Epithelial cell of proximal tubule (primary cell): ENCODE data around the gene MVK. TPM values are rescaled to one million over a fixed set of nuclear protein-coding genes. Genes with fewer than 3 reads are reported as not detected.

Experiments used
- DNase-seq: peaks from one replicate; pipeline ENCODE4 v3.0.0-alpha.2; 2011; ENCODE audit warnings: low read depth
- H3K4me3 ChIP-seq: 2 replicates; pipeline ENCODE4 v1.5.1; 2011; ENCODE audit warnings: low read depth, mild to moderate bottlenecking, low read length
- total RNA-seq: library from RNA; depleted of rRNA; stranded (reverse); fragments of >200 nt; gene quantifications from 2 replicates; pipeline ENCODE4 v1.2.3, GENCODE V29; 2015
- TF ChIP-seq, protein P1 (sequence below): conservative IDR thresholded peaks from 2 replicates; pipeline ENCODE4 v1.5.1; 2012; ENCODE audit warnings: low read depth, mild to moderate bottlenecking, low read length

MVK gene
- 28.5 and 47.1 TPM in 2 replicates for total RNA-seq

DNA sequence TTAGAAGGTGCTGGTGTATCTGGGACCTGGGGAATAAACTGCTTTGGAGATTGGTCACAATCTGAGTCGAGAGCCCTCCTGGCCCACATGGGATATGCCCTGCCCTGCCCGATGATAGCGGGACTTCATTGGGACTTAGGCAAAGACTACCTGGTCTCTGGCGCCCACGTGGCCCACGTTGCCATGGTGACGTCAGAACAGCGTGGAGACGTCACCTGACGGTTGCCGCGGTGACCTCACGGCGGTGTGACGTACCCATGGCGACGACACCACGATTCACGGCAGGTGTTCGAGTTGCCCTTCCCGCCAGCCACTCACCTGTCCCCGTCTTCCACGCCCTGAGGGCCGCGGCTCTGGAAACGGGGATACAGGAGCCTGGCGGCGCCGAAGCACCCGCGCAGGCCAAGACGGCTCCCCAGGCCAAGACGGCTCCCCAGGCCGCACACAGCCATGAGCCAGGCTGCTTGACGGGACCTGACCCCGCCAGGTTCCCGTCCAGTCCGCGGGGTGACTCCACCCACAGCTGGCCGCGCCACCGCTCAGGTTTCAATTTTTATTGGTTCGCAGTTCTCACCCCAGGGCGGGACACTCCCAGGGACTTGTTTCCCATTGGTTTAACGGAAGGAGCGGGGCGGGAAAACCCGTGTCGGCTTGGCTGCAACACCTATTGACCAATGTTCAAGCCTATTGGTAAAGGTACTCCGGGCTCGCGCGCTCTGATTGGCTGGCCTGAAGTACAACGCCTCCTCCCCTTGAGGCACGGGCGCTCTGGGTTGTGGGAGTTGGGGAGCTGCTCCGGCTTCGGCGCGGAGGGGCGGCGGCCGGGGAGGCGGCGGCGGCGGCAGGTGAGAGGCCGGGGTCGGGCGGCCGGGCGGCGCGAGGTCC lies at the start of gene MVK, which contains the start of gene MMAB:
TSS of gene MVK (plus strand) at position 766 of the 885 bp plus-strand sequence. CDS start 1,029 bp downstream, outside the sequence.
TSS of gene MMAB (minus strand) at position 476 of the 885 bp plus-strand sequence. CDS start at position 452, 24 bp downstream.
- TF ChIP-seq, protein P1, sequence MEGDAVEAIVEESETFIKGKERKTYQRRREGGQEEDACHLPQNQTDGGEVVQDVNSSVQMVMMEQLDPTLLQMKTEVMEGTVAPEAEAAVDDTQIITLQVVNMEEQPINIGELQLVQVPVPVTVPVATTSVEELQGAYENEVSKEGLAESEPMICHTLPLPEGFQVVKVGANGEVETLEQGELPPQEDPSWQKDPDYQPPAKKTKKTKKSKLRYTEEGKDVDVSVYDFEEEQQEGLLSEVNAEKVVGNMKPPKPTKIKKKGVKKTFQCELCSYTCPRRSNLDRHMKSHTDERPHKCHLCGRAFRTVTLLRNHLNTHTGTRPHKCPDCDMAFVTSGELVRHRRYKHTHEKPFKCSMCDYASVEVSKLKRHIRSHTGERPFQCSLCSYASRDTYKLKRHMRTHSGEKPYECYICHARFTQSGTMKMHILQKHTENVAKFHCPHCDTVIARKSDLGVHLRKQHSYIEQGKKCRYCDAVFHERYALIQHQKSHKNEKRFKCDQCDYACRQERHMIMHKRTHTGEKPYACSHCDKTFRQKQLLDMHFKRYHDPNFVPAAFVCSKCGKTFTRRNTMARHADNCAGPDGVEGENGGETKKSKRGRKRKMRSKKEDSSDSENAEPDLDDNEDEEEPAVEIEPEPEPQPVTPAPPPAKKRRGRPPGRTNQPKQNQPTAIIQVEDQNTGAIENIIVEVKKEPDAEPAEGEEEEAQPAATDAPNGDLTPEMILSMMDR: no peak
- DNase-seq: peak; percentile 96
- peak within 1 kb of the TSS; percentile 88 for H3K4me3 ChIP-seq

DNA sequence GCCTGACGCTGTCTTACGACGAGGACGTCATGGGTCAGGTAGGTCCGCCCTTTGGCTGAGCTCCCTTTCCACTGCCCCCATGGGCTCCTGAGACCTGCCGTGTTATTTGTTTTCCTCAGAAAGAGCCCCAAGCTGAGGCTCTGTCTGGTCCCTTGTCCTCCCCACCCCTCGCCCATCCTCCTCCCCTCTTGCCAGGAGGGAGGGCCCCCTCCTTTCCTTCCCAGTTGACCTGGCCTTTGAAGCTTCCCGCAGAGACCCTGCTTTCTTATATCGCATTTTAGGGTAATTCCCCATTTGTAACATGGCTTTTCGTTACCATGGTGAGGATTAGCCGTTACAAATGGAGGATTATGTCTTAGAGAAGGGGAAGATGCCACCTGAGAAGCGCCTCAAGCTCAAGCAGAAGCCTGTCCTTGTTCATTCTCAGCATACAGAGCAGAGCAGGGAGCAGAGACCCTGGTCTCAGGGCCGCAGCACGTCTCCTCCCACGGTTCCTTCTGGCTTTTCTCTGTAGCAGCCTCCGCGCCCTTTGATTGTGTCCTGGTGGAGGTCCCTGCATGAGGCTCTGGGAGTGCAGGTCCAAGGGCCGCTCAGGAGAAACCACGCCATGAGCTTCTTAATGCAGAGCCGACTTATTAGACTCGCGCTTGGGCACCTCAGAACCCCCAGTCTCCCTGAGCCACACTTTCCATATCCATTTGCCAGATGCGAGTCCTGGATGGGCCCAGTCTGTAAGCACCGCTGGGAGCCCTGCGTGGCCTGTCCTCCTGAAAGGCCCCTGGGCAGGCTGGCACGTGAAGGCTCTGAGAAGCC lies 48.9 kb upstream of the MVK start:
- no peak for DNase-seq
- TF ChIP-seq, protein P1: no peak
- H3K4me3 ChIP-seq: no peak overlapping the region

DNA sequence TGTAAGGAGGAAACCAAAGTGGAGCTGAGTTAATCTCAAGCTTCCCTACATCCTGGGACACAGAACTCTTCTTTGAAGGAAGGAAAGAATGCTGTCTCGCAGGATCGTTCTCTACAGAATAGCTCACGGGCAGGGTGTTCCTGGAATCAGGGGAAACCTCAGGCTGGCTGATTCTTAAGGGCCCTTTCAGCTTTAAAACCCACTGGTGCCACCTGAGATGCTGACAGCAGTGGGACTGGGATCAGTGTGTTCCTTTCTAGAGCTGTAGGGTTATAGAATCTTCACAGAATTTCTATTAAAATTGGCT lies 48.4 kb upstream of the MVK start:
- H3K4me3 ChIP-seq: no peak overlapping the region
- TF ChIP-seq, protein P1: no peak
- no peak for DNase-seq

DNA sequence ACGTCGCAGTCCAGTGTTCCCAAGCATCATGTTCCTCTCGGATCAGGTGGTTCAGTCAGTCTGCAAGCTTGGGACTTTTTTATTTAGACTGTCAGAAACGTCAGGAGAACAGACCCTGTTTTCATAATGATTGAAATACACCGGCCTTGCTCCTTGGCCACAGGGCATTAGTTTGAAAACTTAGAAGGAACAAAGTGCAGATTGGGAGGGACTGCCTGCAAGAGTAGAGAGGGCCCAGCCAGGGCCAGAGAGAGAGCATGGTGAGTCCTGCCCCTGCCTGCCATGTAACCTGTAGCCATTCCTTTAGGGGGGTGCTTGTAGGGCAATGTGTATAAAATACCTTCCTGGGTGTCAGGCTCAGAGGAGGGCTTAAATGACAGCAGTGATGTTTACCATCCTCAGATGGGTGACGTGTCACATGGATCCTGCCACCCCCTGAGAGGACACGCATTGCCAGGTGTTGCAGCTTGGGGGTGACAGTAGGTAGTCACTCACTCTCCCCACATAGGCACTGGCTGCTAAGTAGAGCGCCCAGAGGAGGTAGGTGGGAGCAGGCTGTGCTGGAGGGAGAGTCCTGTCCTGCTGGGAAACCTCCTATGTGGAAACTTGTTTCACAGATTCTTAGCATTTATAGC lies 46.0 kb upstream of the MVK start:
- no peak overlapping the region for H3K4me3 ChIP-seq
- DNase-seq: no peak
- TF ChIP-seq, protein P1: no peak

DNA sequence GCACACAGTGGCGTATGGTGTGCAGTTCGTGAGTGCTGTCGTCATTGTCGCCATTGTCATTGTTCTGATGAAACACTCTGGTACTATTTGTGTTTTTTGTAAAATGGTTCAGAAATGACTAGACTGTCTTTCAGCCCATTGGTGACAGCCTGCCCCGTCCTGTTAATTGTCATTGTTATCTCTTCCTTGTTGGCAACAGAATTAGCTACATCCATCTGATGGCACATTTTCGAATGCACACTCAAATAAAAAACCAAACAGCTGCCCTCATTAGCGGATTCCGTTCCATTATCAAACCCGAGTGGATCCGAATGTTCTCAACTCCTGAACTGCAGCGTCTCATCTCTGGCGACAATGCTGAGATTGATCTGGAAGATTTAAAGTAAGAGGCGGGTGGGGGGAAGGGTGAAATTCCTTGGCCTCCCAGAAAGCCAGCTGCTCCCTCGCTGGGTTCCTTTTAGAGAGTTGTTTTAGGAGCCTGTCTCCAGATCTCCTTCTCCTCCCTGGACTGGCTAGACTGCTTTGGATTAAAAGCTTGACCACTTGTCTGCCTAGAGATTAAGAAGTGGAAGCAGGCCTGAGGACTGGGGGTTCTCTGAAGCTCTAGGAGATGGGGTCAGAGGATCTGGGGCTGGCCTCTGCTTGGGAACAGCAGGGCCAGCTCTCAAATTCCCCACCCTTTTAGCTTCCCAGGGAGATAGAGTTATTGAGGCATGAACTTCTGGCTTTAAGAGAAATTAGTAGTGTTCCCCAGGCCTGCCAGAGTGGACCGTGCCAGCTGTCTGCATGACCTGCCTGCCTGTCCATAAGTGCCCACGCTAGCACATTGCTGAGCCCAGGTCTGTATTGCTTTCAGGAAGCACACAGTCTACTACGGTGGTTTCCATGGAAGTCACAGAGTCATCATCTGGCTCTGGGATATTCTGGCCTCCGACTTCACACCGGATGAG lies 43.6 kb upstream of the MVK start:
- TF ChIP-seq, protein P1: no peak
- H3K4me3 ChIP-seq: no peak overlapping the region
- no peak for DNase-seq

DNA sequence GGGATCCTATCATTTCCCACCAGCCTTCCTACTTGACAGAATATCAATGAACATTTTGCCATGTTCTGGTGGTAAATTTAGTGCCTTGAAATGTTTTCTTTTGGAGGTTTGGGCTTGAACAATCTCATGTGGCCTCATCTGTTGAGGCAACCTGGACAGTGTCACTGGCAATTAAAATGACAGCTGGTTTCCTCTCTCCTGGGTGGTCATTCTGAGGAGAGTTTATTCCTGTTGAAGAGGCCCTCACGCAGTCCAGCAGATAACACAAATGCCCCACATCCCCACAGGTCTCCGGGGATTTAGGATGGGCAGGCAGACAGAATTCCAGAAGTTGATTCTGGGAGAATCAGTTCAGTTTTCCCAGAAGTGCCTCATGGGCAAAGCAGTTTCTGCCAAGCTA lies 42.2 kb upstream of the MVK start:
- TF ChIP-seq, protein P1: no peak

More for the DNA sequence above, 42.2 kb upstream of the MVK start:
- no peak overlapping the region for H3K4me3 ChIP-seq
- DNase-seq: no peak
